ENCODE measurements around the gene NME4.
A peak's percentile ranks its signal among the peaks of the same experiment; 100 is the strongest.
"Not testable (repeated sequence)": the region's sequence is repeated elsewhere in the genome, so short reads cannot be mapped to it uniquely, and the experiment has no call there.

The NME4 gene

GRCh38 chr16:397135-397661, at the start of gene NME4:
TSS of gene NME4 (plus strand) at chr16:397199. CDS start at chr16:397223, 24 bp downstream.
- no peak for DNase-seq

- DNase-seq = no peak
Measured at GRCh38 chr16:347203-347602, 49.8 kb upstream of the NME4 start.

GRCh38 chr16:348495-348894, 48.5 kb upstream of the NME4 start:
- DNase-seq = not testable (repeated sequence)

GRCh38 chr16:349211-349610, 47.8 kb upstream of the NME4 start:
- DNase-seq = no peak

GRCh38 chr16:350203-350602, 46.8 kb upstream of the NME4 start:
- DNase-seq = no peak

GRCh38 chr16:351804-352520, 45.0 kb upstream of the NME4 start:
- no peak for DNase-seq

GRCh38 chr16:352547-353403, 44.2 kb upstream of the NME4 start, which contains the start of gene AXIN1:
TSS of gene AXIN1 (minus strand) at chr16:352723. CDS start at chr16:347025, 5,698 bp downstream.
- peak; percentile 91 for DNase-seq

GRCh38 chr16:353404-354290, 43.4 kb upstream of the NME4 start:
- DNase-seq = no peak

GRCh38 chr16:354291-354881, 42.6 kb upstream of the NME4 start:
- DNase-seq = no peak

GRCh38 chr16:354971-355461, 42.0 kb upstream of the NME4 start:
- no peak for DNase-seq

- no peak for DNase-seq
Measured at GRCh38 chr16:356741-357140, 40.3 kb upstream of the NME4 start.

GRCh38 chr16:359067-359763, 37.8 kb upstream of the NME4 start:
- DNase-seq = no peak

GRCh38 chr16:359871-360697, 36.9 kb upstream of the NME4 start:
- DNase-seq = no peak

- DNase-seq = no peak
Measured at GRCh38 chr16:360698-361336, 36.2 kb upstream of the NME4 start.

- no peak for DNase-seq
Measured at GRCh38 chr16:361341-361871, 35.6 kb upstream of the NME4 start.

- DNase-seq = peak; percentile 53
Measured at GRCh38 chr16:361872-362701, 34.9 kb upstream of the NME4 start.

GRCh38 chr16:362702-362999, 34.3 kb upstream of the NME4 start:
- DNase-seq = not testable (repeated sequence)

GRCh38 chr16:363110-363765, 33.8 kb upstream of the NME4 start:
- no peak for DNase-seq
